Esophagus muscularis mucosa (tissue), 4 donors: ENCODE results near the gene HSDL1. TPM values are rescaled to one million over a fixed set of nuclear protein-coding genes. Genes with fewer than 3 reads are reported as not detected.

Experiments
- DNase-seq: peaks from one replicate; pipeline ENCODE4 v3.0.0-alpha.2; 2017; ENCODE audit errors: extremely low spot score
- H3K27ac ChIP-seq, 4 donors: fragments of 200-600 bp; sonication (generic); replicated peaks in 1 of 4; 1 replicate in 3 of 4; 2 replicates in 1 of 4; pipeline ENCODE4 v1.5.1; 2016 to 2019; ENCODE audit warnings: mild to moderate bottlenecking in 1 of 4
- H3K27me3 ChIP-seq, 4 donors: fragments of 200-600 bp; sonication (generic); one replicate each; pipeline versions ENCODE4 v1.5.1 to v1.6.0; 2016 to 2019
- H3K36me3 ChIP-seq, 4 donors: fragments of 200-600 bp; sonication (generic); one replicate each; pipeline ENCODE4 v1.5.1; 2016 to 2019
- H3K4me1 ChIP-seq, 4 donors: fragments of 200-600 bp; sonication (generic); one replicate each; pipeline ENCODE4 v1.5.1; 2016 to 2019
- H3K4me3 ChIP-seq, 4 donors: fragments of 200-600 bp; sonication (generic); 1 replicate in 2 of 4; 2 replicates in 2 of 4; pipeline ENCODE4 v1.5.1; 2016 to 2019; ENCODE audit warnings: mild to moderate bottlenecking in 4 of 4, moderate library complexity in 1 of 4
- H3K9me3 ChIP-seq, 4 donors: fragments of 200-600 bp; sonication (generic); 1 replicate in 3 of 4; 2 replicates in 1 of 4; pipeline ENCODE4 v1.5.1; 2016 to 2019
- CTCF ChIP-seq, 3 experiments: fragments of 200-600 bp in 2 of 3; fragments of 450-650 bp in 1 of 3; sonication (generic) in 2 of 3; IDR thresholded peaks; one replicate each; pipeline ENCODE4 v1.5.1; 2017 to 2019; ENCODE audit warnings: antibody characterized with exemption in 3 of 3, mild to moderate bottlenecking in 2 of 3, moderate library complexity in 1 of 3
- EP300 ChIP-seq: sonication (generic); formaldehyde crosslinking; IDR thresholded peaks from one replicate; pipeline ENCODE4 v1.6.1; 2017; ENCODE audit warnings: antibody characterized with exemption
- POLR2A ChIP-seq: fragments of 450-650 bp; IDR thresholded peaks from one replicate; pipeline ENCODE4 v1.6.1; 2017; ENCODE audit warnings: antibody characterized with exemption, moderate library complexity, mild to moderate bottlenecking, low read depth
- POLR2AphosphoS5 ChIP-seq, 2 donors: sonication (generic); formaldehyde crosslinking; IDR thresholded peaks; one replicate each; pipeline ENCODE4 v1.6.1; 2017; ENCODE audit warnings: antibody characterized with exemption in 2 of 2
- WGBS: methylation state at CpG from one replicate; pipeline ENCODE4 v1.1.5; 2018; 5-methylcytosine and 5-hydroxymethylcytosine counted together
- intact Hi-C: fragments of 100-400 bp; cut with DNase I; formaldehyde crosslinking; loops from one replicate; pipeline ENCODE4 v1.15.1; 2023
- total RNA-seq, 4 donors: library from RNA; depleted of rRNA; stranded (reverse); fragments of >200 nt; gene quantifications; one replicate each; pipeline versions ENCODE4 v1.1.0 to v1.2.1, GENCODE V29; 2016

Gene HSDL1
- total RNA-seq, 4 donors from 2014 or later: 7.1 to 14.6 (median 11.4) TPM

- Histone ChIP-seq H3K27ac (no peak overlapping the region), H3K4me1 (no peaks in the 10 kb centered on the region), H3K27me3 (no peaks in the 10 kb centered on the region), H3K9me3 (no peaks in the 10 kb centered on the region), H3K36me3 (peaks cover 52 to 96% (median 82%) of the 10 kb centered on the region in 4 donors), H3K4me3 (no peak overlapping the region)
- DNase-seq: no peak
- WGBS: 71% methylated on average over 4 of the region's 4 CpGs
- intact Hi-C loops: no loop called here
- TF ChIP-seq EP300 (no peak), CTCF (IDR thresholded peaks at IDR 0.05) (no peak), POLR2A (no peak), POLR2AphosphoS5 (IDR thresholded peaks at IDR 0.05) (no peak)
Observed at GRCh38 chr16:84096447-84097005, 48.5 kb downstream of the HSDL1 start.

GRCh38 chr16:84095466-84095865, 49.5 kb downstream of the HSDL1 start:
- Histone ChIP-seq H3K36me3 (peaks cover 60 to 96% (median 82%) of the 10 kb centered on the region in 4 donors), H3K4me3 (no peak overlapping the region), H3K27ac (no peak overlapping the region), H3K4me1 (no peaks in the 10 kb centered on the region), H3K9me3 (no peaks in the 10 kb centered on the region), H3K27me3 (no peaks in the 10 kb centered on the region)
- 89% methylated on average over 13 of the region's 14 CpGs for WGBS
- TF ChIP-seq POLR2AphosphoS5 (IDR thresholded peaks at IDR 0.05): no peak
- TF ChIP-seq POLR2A: no peak
- no peak for TF ChIP-seq EP300
- TF ChIP-seq CTCF (IDR thresholded peaks at IDR 0.05): no peak
- intact Hi-C loops: no loop called here
- DNase-seq: no peak

GRCh38 chr16:84093879-84094270, 51.1 kb downstream of the HSDL1 start:
- Histone ChIP-seq H3K4me3 (no peak overlapping the region), H3K27ac (no peak overlapping the region), H3K9me3 (no peaks in the 10 kb centered on the region), H3K4me1 (no peaks in the 10 kb centered on the region), H3K36me3 (peaks cover 71 to 96% (median 89%) of the 10 kb centered on the region in 4 donors), H3K27me3 (no peaks in the 10 kb centered on the region)
- no peak for DNase-seq
- intact Hi-C loops: no loop called here
- no peak for TF ChIP-seq POLR2A
- no peak for TF ChIP-seq EP300
- 90% methylated on average over 4 of the region's 4 CpGs for WGBS

- H3K36me3 ChIP-seq: peaks cover 76 to 96% (median 89%) of the 10 kb centered on the region in 4 donors
- H3K27me3 ChIP-seq: no peaks in the 10 kb centered on the region
- 90% methylated on average over 16 of the region's 16 CpGs for WGBS
- intact Hi-C loops: no loop called here
- no peak for TF ChIP-seq POLR2AphosphoS5 (IDR thresholded peaks at IDR 0.05)
- no peak for TF ChIP-seq POLR2A
- TF ChIP-seq EP300: no peak
- no peak for TF ChIP-seq CTCF (IDR thresholded peaks at IDR 0.05)
- DNase-seq: no peak
- H3K27ac ChIP-seq: no peak overlapping the region
- no peak overlapping the region for H3K4me3 ChIP-seq
- no peaks in the 10 kb centered on the region for H3K4me1 ChIP-seq
- no peaks in the 10 kb centered on the region for H3K9me3 ChIP-seq
Observed at GRCh38 chr16:84093120-84093878, 51.7 kb downstream of the HSDL1 start.

GRCh38 chr16:84091460-84091859, 53.5 kb downstream of the HSDL1 start:
- intact Hi-C loops: no loop called here
- WGBS: 86% methylated on average over 10 of the region's 10 CpGs
- H3K27me3 ChIP-seq: no peaks in the 10 kb centered on the region
- no peak overlapping the region for H3K27ac ChIP-seq
- no peak overlapping the region for H3K4me3 ChIP-seq
- no peak for DNase-seq
- H3K9me3 ChIP-seq: no peaks in the 10 kb centered on the region
- H3K36me3 ChIP-seq: peaks cover 83 to 96% (median 93%) of the 10 kb centered on the region in 4 donors
- no peaks in the 10 kb centered on the region for H3K4me1 ChIP-seq
- TF ChIP-seq EP300: no peak
- no peak for TF ChIP-seq POLR2A

GRCh38 chr16:84090211-84090610, 54.8 kb downstream of the HSDL1 start:
- no peak overlapping the region for H3K4me3 ChIP-seq
- no peak overlapping the region for H3K27ac ChIP-seq
- TF ChIP-seq EP300 (no peak), CTCF (IDR thresholded peaks at IDR 0.05) (no peak), POLR2A (no peak), POLR2AphosphoS5 (IDR thresholded peaks at IDR 0.05) (no peak)
- H3K27me3 ChIP-seq: no peaks in the 10 kb centered on the region
- WGBS: 87% methylated on average over 9 of the region's 9 CpGs
- intact Hi-C loops: no loop called here
- no peaks in the 10 kb centered on the region for H3K4me1 ChIP-seq
- DNase-seq: no peak
- H3K36me3 ChIP-seq: peaks cover 81 to 100% (median 92%) of the 10 kb centered on the region in 4 donors
- H3K9me3 ChIP-seq: no peaks in the 10 kb centered on the region
